Measurements from ENCODE around the gene RHOT2.

DNA sequence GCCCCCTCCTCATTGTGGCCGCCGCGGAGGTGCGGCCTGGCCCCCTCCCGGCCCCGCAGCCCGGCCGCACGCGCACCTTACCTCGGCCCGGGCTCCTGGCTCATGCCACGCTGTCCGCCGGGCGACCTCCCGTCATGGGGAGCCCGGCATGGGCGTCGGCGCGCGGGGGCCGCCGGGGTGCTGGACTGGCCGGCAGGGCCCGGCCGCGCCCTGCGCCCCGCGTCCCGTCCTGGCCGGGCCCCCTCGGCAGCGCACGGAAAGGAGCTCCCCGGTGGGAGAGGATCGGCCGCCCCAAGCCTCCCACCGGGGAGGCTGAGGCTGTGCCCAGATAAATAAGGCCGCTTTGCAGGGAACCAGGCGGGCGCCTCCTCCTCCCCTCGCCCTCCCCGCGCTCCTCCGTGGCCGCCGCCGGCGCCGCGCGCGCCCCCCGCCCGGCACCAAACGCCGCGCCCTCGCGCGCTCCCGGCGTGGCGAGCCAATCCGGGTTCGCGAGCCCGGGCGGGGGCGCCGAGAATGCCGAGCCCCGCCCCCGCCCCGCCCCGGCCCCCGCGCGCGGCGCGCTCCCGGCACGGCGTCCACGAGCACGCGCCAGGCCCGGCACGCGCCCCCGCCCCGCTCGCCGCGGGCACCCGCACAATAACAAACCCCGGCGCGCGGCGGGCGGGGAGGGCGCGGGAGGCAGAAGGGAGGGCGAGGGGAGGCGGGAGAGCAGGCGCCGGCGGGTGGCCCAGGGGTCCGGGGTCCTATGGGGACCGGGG lies 37.7 kb downstream of the RHOT2 start, which contains the start of gene FBXL16:
- TF ChIP-seq, protein P1, sequence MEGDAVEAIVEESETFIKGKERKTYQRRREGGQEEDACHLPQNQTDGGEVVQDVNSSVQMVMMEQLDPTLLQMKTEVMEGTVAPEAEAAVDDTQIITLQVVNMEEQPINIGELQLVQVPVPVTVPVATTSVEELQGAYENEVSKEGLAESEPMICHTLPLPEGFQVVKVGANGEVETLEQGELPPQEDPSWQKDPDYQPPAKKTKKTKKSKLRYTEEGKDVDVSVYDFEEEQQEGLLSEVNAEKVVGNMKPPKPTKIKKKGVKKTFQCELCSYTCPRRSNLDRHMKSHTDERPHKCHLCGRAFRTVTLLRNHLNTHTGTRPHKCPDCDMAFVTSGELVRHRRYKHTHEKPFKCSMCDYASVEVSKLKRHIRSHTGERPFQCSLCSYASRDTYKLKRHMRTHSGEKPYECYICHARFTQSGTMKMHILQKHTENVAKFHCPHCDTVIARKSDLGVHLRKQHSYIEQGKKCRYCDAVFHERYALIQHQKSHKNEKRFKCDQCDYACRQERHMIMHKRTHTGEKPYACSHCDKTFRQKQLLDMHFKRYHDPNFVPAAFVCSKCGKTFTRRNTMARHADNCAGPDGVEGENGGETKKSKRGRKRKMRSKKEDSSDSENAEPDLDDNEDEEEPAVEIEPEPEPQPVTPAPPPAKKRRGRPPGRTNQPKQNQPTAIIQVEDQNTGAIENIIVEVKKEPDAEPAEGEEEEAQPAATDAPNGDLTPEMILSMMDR (IDR thresholded peaks at IDR 0.05): no peak
- TF ChIP-seq POLR2A (IDR thresholded peaks at IDR 0.05) (no peak), POLR2AphosphoS5 (IDR thresholded peaks at IDR 0.05) (no peak), EP300 (IDR thresholded peaks at IDR 0.05) (no peak)
